Psoas muscle (tissue), 8 donors: Measurements from ENCODE around the gene GMEB2. TPM values are rescaled to one million over a fixed set of nuclear protein-coding genes. Genes with fewer than 3 reads are reported as not detected.

ENCODE experiments used
- ATAC-seq, 4 donors: fragments of 200-7000 bp; cut with Tn5 transposase; one replicate each; pipeline ENCODE4 v1.9.1; 2020; ENCODE audit warnings: moderate library complexity in 3 of 4, mild to moderate bottlenecking in 2 of 4
- DNase-seq, 2 donors: peaks; one replicate each; pipeline ENCODE4 v3.0.0-alpha.2; 2020
- H3K27ac ChIP-seq: fragments of 200-600 bp; one replicate; pipeline ENCODE4 v1.8.0; 2022
- H3K27me3 ChIP-seq, 3 donors: fragments of 200-600 bp in 1 of 3; one replicate each; pipeline versions ENCODE4 v1.6.1 to v1.8.0; 2013 to 2022; ENCODE audit warnings: low read length in 2 of 3, mild to moderate bottlenecking in 2 of 3, moderate library complexity in 1 of 3; ENCODE audit not compliant: insufficient read depth in 3 of 3
- H3K36me3 ChIP-seq, 2 donors: fragments of 200-600 bp in 1 of 2; one replicate each; pipeline versions ENCODE4 v1.6.1 to v1.8.0; 2013 to 2022; ENCODE audit warnings: low read depth in 1 of 2, mild to moderate bottlenecking in 1 of 2, moderate library complexity in 1 of 2; ENCODE audit not compliant: insufficient read depth in 1 of 2
- H3K4me1 ChIP-seq: fragments of 200-600 bp; one replicate; pipeline ENCODE4 v1.8.0; 2022
- H3K4me3 ChIP-seq: fragments of 200-600 bp; one replicate; pipeline ENCODE4 v1.8.0; 2022; ENCODE audit warnings: mild to moderate bottlenecking
- H3K9me3 ChIP-seq: fragments of 200-600 bp; one replicate; pipeline ENCODE4 v1.8.0; 2022
- WGBS, 3 donors: extraction: QIAGEN DNeasy Blood & Tissue Kit; methylation state at CpG; one replicate each; pipeline versions ENCODE4 v1.1.6 to v1.1.7; 2013; 5-methylcytosine and 5-hydroxymethylcytosine counted together
- intact Hi-C, 2 donors: fragments of 100-400 bp; cut with DNase I; formaldehyde crosslinking; loops; one replicate each; pipeline versions ENCODE4 v1.11.0 to v1.14.2; 2022
- polyA plus RNA-seq, 3 donors: library from polyadenylated mRNA; stranded (reverse); fragments of 200-250 nt; gene quantifications; one replicate each; pipeline ENCODE4 v1.2.3, GENCODE V29; 2013
- total RNA-seq, 4 donors: library from RNA; stranded (reverse); fragmentation: NEBNext Ultra II Directional in 2 of 4; extraction: Animal tissue kit (Norgen Biotek cat#: 25700) in 2 of 4; gene quantifications; one replicate each; pipeline versions ENCODE4 v1.2.1 to v1.2.4, GENCODE V29; 2021 to 2023
- TF ChIP-seq, protein P1 (sequence below): fragments of 200-600 bp; IDR thresholded peaks from one replicate; pipeline ENCODE4 v1.8.0; 2022; ENCODE audit warnings: antibody characterized with exemption
- donor health status: healthy with polysubstance abuse.
- donor health status: DM: no; HTN: no; CAD: no; lungs with moderate emphysema.
- donor health status: Bipolar disorder and iron deficiency.
- donor health status: healthy.
- donor health status: DM: yes; HTN: yes; CAD: no.
- donor health status: DM: no; HTN: no; CAD: no.
- donor health status: DM: no; HTN: no; CAD: no.
- donor health status: DM: yes; HTN: yes; CAD: no.

GMEB2 gene
- total and polyA plus RNA-seq, 7 donors: 5.4 to 10.1 (median 8.5) TPM

DNA sequence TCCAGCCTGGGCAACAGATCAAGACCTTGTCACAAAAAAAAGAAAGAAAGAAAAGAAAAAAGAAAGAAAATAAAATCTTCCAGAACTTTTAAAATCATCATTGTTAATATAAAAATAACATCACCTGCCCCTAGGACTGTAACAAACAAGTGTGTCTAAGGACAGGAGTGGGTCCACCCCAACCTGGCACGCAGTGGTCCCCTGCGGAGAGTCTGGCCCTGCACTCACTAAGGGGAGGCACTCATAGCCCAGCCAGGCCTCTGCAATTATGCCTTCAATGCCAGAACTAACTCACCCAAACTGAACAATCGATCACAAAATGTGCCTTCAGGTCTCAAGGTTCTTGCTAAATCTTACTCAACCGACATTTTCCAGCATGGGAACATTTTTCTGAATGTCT lies 4.8 kb downstream of the GMEB2 start:
- H3K27me3 ChIP-seq: no peaks in the 10 kb centered on the region
- no peak overlapping the region for H3K27ac ChIP-seq
- WGBS, 3 donors: 90 to 93% (median 91%) methylated on average over 4 of the region's 4 CpGs
- TF ChIP-seq, protein P1, sequence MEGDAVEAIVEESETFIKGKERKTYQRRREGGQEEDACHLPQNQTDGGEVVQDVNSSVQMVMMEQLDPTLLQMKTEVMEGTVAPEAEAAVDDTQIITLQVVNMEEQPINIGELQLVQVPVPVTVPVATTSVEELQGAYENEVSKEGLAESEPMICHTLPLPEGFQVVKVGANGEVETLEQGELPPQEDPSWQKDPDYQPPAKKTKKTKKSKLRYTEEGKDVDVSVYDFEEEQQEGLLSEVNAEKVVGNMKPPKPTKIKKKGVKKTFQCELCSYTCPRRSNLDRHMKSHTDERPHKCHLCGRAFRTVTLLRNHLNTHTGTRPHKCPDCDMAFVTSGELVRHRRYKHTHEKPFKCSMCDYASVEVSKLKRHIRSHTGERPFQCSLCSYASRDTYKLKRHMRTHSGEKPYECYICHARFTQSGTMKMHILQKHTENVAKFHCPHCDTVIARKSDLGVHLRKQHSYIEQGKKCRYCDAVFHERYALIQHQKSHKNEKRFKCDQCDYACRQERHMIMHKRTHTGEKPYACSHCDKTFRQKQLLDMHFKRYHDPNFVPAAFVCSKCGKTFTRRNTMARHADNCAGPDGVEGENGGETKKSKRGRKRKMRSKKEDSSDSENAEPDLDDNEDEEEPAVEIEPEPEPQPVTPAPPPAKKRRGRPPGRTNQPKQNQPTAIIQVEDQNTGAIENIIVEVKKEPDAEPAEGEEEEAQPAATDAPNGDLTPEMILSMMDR: no peak
- H3K4me1 ChIP-seq: peaks cover 6% of the 10 kb centered on the region
- intact Hi-C loops: no loop called here
- ATAC-seq: no peak
- H3K36me3 ChIP-seq: peaks cover 2 to 25% of the 10 kb centered on the region in 2 donors
- no peak for DNase-seq
- H3K4me3 ChIP-seq: no peak overlapping the region
- H3K9me3 ChIP-seq: no peaks in the 10 kb centered on the region

DNA sequence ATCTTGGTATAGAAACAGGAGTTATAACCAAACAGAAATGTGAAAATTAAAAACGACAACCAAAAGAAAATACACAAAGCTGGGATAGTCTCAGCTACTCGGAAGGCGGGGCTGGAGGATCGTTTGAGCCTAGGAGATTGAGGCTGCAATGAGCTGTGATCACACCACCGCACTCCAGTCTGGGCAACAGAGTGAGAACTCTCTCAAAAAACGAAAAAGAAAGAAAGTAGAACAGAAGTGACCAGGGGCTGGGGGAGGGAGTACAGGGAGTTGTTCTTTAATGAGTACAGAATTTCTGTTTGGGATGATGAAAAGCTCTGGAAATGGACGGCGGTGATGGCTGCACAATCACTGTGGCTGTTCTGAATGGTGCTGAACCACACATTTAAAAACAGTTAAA lies 5.9 kb downstream of the GMEB2 start:
- ATAC-seq (no peak), DNase-seq (no peak)
- TF ChIP-seq, protein P1: no peak
- Histone ChIP-seq H3K36me3 (peaks cover 2 to 36% of the 10 kb centered on the region in 2 donors), H3K4me3 (no peak overlapping the region), H3K27me3 (no peaks in the 10 kb centered on the region), H3K9me3 (no peaks in the 10 kb centered on the region), H3K4me1 (peaks cover 6% of the 10 kb centered on the region), H3K27ac (no peak overlapping the region)
- intact Hi-C loops: no loop called here
- 81 to 86% (median 85%) methylated on average over 8 of the region's 8 CpGs for WGBS, 3 donors

DNA sequence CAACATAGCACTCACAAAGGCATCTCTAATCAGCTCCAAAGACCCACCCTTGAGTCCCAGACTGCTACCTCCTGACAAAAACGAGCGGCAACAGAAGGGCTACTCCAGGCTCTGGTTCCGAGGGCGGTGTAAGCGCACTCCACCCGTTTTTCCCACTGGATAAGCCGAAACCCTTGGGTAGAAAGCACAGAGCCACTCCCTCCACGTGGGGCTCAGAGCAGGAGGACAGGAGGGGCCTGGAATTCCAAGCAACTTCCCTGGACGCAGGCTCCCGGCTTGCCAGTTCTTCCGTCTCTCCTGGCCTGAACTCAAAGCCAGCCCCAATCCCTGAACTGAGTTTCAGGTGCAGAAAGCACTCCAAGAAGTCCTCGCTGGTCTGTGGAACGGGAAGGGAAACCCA lies 7.4 kb downstream of the GMEB2 start:
- intact Hi-C loops: no loop called here
- WGBS, 3 donors: 78 to 86% (median 83%) methylated on average over 13 of the region's 13 CpGs
- H3K27me3 ChIP-seq: no peaks in the 10 kb centered on the region
- no peaks in the 10 kb centered on the region for H3K4me1 ChIP-seq
- no peak overlapping the region for H3K4me3 ChIP-seq
- TF ChIP-seq, protein P1: no peak
- no peak overlapping the region for H3K27ac ChIP-seq
- H3K36me3 ChIP-seq: peaks cover 2 to 44% of the 10 kb centered on the region in 2 donors
- ATAC-seq: no peak
- DNase-seq: no peak
- H3K9me3 ChIP-seq: no peaks in the 10 kb centered on the region

DNA sequence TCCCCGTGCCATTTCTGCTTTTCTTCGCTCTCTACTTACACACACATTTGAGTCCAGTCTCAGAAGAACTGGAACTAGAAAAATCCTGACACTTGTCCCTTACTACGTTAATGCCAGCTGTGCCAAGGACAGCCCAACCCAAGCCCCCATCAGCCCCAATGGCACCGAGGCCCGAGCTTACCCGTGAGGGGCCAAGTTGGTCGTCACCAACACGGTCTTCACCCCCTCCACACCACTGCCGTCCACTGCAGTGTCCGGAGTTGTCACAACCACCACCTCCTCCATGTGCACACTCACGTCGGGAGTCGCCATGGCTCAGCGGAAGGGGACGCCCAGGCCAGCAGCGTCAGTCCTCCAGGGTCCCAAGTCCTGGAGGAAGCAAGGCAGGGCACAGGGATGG lies 7.8 kb downstream of the GMEB2 start:
- ATAC-seq (no peak), DNase-seq (no peak)
- Histone ChIP-seq H3K27ac (no peak overlapping the region), H3K27me3 (no peaks in the 10 kb centered on the region), H3K9me3 (no peaks in the 10 kb centered on the region), H3K4me1 (no peaks in the 10 kb centered on the region), H3K36me3 (peaks cover 2 to 44% of the 10 kb centered on the region in 2 donors), H3K4me3 (no peak overlapping the region)
- 85 to 91% (median 90%) methylated on average over 16 of the region's 16 CpGs for WGBS, 3 donors
- TF ChIP-seq, protein P1: no peak
- intact Hi-C loops: no loop called here

DNA sequence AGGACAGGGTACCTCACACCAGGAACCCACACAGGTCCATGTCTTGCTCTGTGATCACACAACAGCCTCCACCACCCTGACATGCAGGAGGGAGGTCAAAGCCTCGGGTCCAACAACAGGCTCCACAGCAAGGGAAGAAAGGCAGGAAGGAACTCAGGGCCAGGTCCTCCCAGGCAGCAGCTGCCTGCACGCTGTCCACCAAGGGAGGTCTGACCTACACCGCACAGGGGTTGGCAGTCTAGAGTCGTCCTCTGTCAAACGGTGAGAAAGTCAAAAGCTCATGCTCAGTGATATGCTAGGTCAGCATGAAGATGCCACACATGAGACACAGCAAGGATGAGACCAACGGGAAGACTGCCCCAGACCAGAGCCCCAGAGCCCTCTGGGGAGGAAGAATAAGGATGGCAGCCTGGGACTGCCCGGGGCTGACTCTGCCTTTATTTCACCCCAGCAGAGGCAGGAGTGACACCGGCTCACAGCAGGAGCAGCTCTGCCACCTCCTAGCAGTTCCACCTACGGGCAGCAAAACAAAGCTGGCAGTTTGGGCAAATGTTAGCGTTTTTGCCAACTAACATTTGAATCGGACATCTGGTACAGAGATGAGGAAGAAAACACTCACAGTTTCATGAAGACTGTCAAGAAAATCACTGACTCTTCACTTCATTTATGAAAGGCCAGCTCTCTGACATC lies 8.5 kb downstream of the GMEB2 start:
- TF ChIP-seq, protein P1: no peak
- Histone ChIP-seq H3K27ac (no peak overlapping the region), H3K4me3 (no peak overlapping the region), H3K4me1 (no peaks in the 10 kb centered on the region), H3K9me3 (no peaks in the 10 kb centered on the region), H3K36me3 (peaks cover 2 to 44% of the 10 kb centered on the region in 2 donors), H3K27me3 (no peaks in the 10 kb centered on the region)
- DNase-seq: no peak
- no peak for ATAC-seq
- WGBS, 3 donors: 80 to 83% (median 80%) methylated on average over 11 of the region's 11 CpGs
- intact Hi-C loops: no loop called here
